A549 (cell line): ENCODE data around the gene DUOX1. TPM values are rescaled to one million over a fixed set of nuclear protein-coding genes. Genes with fewer than 3 reads are reported as not detected.

Experiments used
- ATAC-seq, 2 experiments: fragments of 200-7000 bp in 1 of 2; fragments of >200 bp in 1 of 2; cut with Nextera tagmentation in 1 of 2; cut with Tn5 transposase in 1 of 2; 3 replicates each; pipeline versions ENCODE4 v1.8.0 to v1.9.1; 2018 to 2020; ENCODE audit warnings: mild to moderate bottlenecking in 1 of 2, moderate library complexity in 1 of 2
- CTCF ChIA-PET: fragments of 300-600 bp; sonication (Branson Sonifier 250); formaldehyde crosslinking; extraction: SDS; loops from one replicate; lab custom pipeline; 2021; ENCODE audit warnings: antibody characterized with exemption, inconsistent platforms; lab: Yijun Ruan, JAX
- POLR2A ChIA-PET: fragments of 350-600 bp; formaldehyde crosslinking; extraction: SDS; loops from one replicate; lab custom pipeline; 2021; ENCODE audit warnings: antibody characterized with exemption, inconsistent platforms; lab: Yijun Ruan, JAX
- DNase-seq, 2 experiments: peaks; one replicate each; pipeline versions ENCODE4 v3.0.0 to v3.0.0-alpha.2; 2011 to 2016; ENCODE audit warnings: low read depth in 1 of 2, low spot score in 1 of 2
- FAIRE-seq: peaks from 2 replicates; lab custom pipeline; 2011; peaks lifted over from hg19 to GRCh38; lab: Jason Lieb, UNC
- H3K27ac ChIP-seq, 2 experiments: fragments of >200 bp; sonication (Bioruptor Twin); formaldehyde crosslinking; 3 replicates each; pipeline ENCODE4 v1.5.1; 2016 to 2017
- H3K4me1 ChIP-seq: fragments of >200 bp; sonication (Bioruptor Twin); formaldehyde crosslinking; 3 replicates; pipeline ENCODE4 v1.6.1; 2016
- H3K4me2 ChIP-seq: fragments of >200 bp; sonication (Bioruptor Twin); formaldehyde crosslinking; 3 replicates; pipeline ENCODE4 v1.6.1; 2016
- H3K4me3 ChIP-seq: fragments of >200 bp; sonication (Bioruptor Twin); formaldehyde crosslinking; 3 replicates; pipeline ENCODE4 v1.5.1; 2016
- H3K9me3 ChIP-seq: fragments of >200 bp; sonication (Bioruptor Twin); formaldehyde crosslinking; 3 replicates; pipeline ENCODE4 v1.6.1; 2016
- FOSB ChIP-seq: fragments of 250-450 bp; sonication (Bioruptor Pico); IDR thresholded peaks from 2 replicates; pipeline ENCODE4 v1.5.0; 2020; ENCODE audit warnings: mild to moderate bottlenecking, moderate library complexity
- HEYL ChIP-seq: fragments of 250-450 bp; sonication (Bioruptor Pico); IDR thresholded peaks from 2 replicates; pipeline ENCODE4 v1.8.0; 2021; ENCODE audit warnings: mild to moderate bottlenecking, moderate library complexity
- HMGXB4 ChIP-seq: fragments of 250-450 bp; sonication (Bioruptor Pico); IDR thresholded peaks from 2 replicates; pipeline ENCODE4 v1.5.0; 2021; ENCODE audit warnings: mild to moderate bottlenecking, moderate library complexity, borderline replicate concordance
- MAFK ChIP-seq: fragments of 450-650 bp; IDR thresholded peaks from 2 replicates; pipeline ENCODE4 v1.6.1; 2014; ENCODE audit not compliant: partially characterized antibody
- MAZ ChIP-seq: fragments of 150-350 bp; IDR thresholded peaks from 2 replicates; pipeline ENCODE4 v1.6.1; 2014; ENCODE audit warnings: antibody characterized with exemption, low read depth, low read length, borderline replicate concordance
- PBX3 ChIP-seq: IDR thresholded peaks from 2 replicates; pipeline ENCODE4 v1.6.1; 2012
- POLR2A ChIP-seq: IDR thresholded peaks from 2 replicates; pipeline ENCODE4 v1.6.1; 2012; ENCODE audit warnings: mild to moderate bottlenecking, low read length
- RCOR1 ChIP-seq: fragments of 150-350 bp; IDR thresholded peaks from 2 replicates; pipeline ENCODE4 v1.6.1; 2014; ENCODE audit warnings: antibody characterized with exemption, low read length, low read depth
- RNF2 ChIP-seq: fragments of 200-600 bp; sonication (generic); IDR thresholded peaks from 2 replicates; pipeline ENCODE4 v1.6.1; 2016; ENCODE audit warnings: low read depth, mild to moderate bottlenecking, antibody characterized with exemption, moderate library complexity, borderline replicate concordance
- ZNF302 ChIP-seq: fragments of 250-450 bp; sonication (Bioruptor Pico); IDR thresholded peaks from 2 replicates; pipeline ENCODE4 v1.9.0; 2021; ENCODE audit warnings: inconsistent platforms, mild to moderate bottlenecking, moderate library complexity
- ZSCAN20 ChIP-seq: fragments of 250-450 bp; sonication (Bioruptor Pico); IDR thresholded peaks from 2 replicates; pipeline ENCODE4 v1.8.0; 2022; ENCODE audit warnings: mild to moderate bottlenecking, moderate library complexity
- WGBS: methylation state at CpG from one replicate; pipeline ENCODE4 v1.1.6; 2017; ENCODE audit errors: missing lambda C conversion rate; 5-methylcytosine and 5-hydroxymethylcytosine counted together
- polyA plus RNA-seq, 4 experiments: library from polyadenylated mRNA; depleted of rRNA in 3 of 4; stranded (reverse); fragments of >200 nt; fragmentation: RNase III in 1 of 4; extraction: RNeasy Plus Mini Kit Qiagen cat#74134 plus additional on column Dnase treatment in 1 of 4; gene quantifications; 2 replicates in 3 of 4; 3 replicates in 1 of 4; pipeline ENCODE4 v1.2.3, GENCODE V29; 2011 to 2017
- TF ChIP-seq, protein P1 (sequence below): fragments of 250-450 bp; sonication (Bioruptor Pico); IDR thresholded peaks from 2 replicates; pipeline ENCODE4 v1.5.0; 2020; ENCODE audit warnings: low read depth, mild to moderate bottlenecking, moderate library complexity
- TF ChIP-seq, protein P2 (sequence below): fragments of >200 bp; sonication (Bioruptor Twin); formaldehyde crosslinking; IDR thresholded peaks from 3 replicates; pipeline ENCODE4 v1.6.1; 2016
- TF ChIP-seq, protein P3 (sequence below): fragments of 200-600 bp; sonication (generic); IDR thresholded peaks from 2 replicates; pipeline ENCODE4 v1.6.1; 2016; ENCODE audit warnings: antibody characterized with exemption, mild to moderate bottlenecking, moderate library complexity

DUOX1 gene
- polyA plus RNA-seq, 2 of the 4 experiments (the other 2 are of a cell fraction): not detected

DNA sequence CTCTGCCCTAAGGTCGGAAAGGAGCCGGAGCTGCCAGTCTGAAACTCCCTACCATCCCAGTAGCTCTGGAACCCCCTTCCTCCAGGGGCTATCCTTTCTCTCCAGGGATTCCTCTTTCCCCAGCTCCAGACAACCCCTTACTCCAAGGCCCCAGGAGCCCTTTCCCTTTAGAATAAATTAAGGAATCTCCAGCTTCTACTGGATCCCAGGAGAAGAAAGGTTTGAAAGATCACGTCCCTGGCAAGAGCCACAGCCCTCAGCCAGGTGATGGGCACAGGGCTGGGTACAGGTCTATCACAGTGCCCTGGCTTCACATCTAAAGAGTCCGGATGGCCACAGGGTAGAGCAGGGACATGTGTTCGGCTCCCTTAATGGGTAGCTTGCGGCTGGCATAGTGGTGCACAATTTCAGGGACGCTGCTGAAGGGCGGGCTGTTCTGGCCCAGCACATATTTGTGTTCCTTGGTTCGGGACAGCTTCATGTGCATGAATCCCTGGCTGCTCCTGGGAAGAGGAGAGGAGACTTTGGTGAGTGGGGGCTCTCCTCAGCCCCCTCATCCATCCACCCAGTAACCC, 37.9 kb downstream of the DUOX1 start (continued):
- TF ChIP-seq PBX3 (no peak), POLR2A (no peak), MAZ (no peak), ZNF302 (CRISPR knock-in tag) (no peak), MAFK (no peak), HMGXB4 (no peak)

DNA sequence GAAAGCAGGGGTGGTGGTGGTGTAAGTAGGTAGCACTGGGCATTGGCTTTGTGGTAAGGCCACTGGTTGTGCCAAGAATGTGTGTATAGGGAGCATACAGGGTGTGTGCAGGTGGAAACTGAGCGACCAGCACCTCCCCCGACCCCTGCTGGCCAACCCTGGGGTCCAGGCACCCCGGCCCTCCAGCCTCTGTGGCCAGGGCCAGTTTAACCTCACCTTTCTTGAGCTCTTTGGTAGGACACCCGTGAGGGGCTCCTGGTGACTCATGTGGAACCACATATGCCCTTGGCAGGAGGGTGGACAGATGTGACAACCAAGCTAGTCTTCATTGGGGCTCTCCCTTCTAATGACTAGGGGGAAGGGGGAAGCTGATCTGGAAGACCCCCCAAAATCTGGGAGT, 38.5 kb downstream of the DUOX1 start:
- FAIRE-seq (no peak), DNase-seq (no peak), ATAC-seq (no peak)
- Histone ChIP-seq H3K27ac (no peak overlapping the region), H3K4me2 (no peak overlapping the region), H3K9me3 (no peaks in the 10 kb centered on the region), H3K4me1 (peaks cover 7% of the 10 kb centered on the region; the same call in 1 of the 3 replicates), H3K4me3 (no peak overlapping the region)
- ChIA-PET POLR2A (no interaction called here), CTCF (interaction anchor here (0.8 to 3.3 kb wide), 7 partner anchors 10 to 37 kb away, joined by 3 to 19 read pairs (median 10); partner anchors contain the start of gene SHF)
- WGBS: 92% methylated on average over 4 of the region's 4 CpGs
- TF ChIP-seq, protein P1, sequence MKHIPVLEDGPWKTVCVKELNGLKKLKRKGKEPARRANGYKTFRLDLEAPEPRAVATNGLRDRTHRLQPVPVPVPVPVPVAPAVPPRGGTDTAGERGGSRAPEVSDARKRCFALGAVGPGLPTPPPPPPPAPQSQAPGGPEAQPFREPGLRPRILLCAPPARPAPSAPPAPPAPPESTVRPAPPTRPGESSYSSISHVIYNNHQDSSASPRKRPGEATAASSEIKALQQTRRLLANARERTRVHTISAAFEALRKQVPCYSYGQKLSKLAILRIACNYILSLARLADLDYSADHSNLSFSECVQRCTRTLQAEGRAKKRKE: no peak
- TF ChIP-seq, protein P2, sequence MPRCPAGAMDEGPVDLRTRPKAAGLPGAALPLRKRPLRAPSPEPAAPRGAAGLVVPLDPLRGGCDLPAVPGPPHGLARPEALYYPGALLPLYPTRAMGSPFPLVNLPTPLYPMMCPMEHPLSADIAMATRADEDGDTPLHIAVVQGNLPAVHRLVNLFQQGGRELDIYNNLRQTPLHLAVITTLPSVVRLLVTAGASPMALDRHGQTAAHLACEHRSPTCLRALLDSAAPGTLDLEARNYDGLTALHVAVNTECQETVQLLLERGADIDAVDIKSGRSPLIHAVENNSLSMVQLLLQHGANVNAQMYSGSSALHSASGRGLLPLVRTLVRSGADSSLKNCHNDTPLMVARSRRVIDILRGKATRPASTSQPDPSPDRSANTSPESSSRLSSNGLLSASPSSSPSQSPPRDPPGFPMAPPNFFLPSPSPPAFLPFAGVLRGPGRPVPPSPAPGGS: no peak
- TF ChIP-seq RCOR1: no peak
- TF ChIP-seq HMGXB4: no peak
- TF ChIP-seq ZSCAN20: no peak
- TF ChIP-seq RNF2: no peak
- no peak for TF ChIP-seq ZNF302 (CRISPR knock-in tag)
- no peak for TF ChIP-seq FOSB (CRISPR knock-in tag)
- TF ChIP-seq, protein P3, sequence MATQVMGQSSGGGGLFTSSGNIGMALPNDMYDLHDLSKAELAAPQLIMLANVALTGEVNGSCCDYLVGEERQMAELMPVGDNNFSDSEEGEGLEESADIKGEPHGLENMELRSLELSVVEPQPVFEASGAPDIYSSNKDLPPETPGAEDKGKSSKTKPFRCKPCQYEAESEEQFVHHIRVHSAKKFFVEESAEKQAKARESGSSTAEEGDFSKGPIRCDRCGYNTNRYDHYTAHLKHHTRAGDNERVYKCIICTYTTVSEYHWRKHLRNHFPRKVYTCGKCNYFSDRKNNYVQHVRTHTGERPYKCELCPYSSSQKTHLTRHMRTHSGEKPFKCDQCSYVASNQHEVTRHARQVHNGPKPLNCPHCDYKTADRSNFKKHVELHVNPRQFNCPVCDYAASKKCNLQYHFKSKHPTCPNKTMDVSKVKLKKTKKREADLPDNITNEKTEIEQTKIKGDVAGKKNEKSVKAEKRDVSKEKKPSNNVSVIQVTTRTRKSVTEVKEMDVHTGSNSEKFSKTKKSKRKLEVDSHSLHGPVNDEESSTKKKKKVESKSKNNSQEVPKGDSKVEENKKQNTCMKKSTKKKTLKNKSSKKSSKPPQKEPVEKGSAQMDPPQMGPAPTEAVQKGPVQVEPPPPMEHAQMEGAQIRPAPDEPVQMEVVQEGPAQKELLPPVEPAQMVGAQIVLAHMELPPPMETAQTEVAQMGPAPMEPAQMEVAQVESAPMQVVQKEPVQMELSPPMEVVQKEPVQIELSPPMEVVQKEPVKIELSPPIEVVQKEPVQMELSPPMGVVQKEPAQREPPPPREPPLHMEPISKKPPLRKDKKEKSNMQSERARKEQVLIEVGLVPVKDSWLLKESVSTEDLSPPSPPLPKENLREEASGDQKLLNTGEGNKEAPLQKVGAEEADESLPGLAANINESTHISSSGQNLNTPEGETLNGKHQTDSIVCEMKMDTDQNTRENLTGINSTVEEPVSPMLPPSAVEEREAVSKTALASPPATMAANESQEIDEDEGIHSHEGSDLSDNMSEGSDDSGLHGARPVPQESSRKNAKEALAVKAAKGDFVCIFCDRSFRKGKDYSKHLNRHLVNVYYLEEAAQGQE: no peak
- TF ChIP-seq HEYL (CRISPR knock-in tag): no peak
